WTC11 (cell line): Measurements from ENCODE around the gene PLEKHH1. TPM values are rescaled to one million over a fixed set of nuclear protein-coding genes. Genes with fewer than 3 reads are reported as not detected.

Experiments
- ATAC-seq: fragments of 200-7000 bp; cut with Tn5 transposase; 2 replicates; pipeline ENCODE4 v1.10.0; 2021; ENCODE audit warnings: mild to moderate bottlenecking, moderate library complexity
- CTCF ChIA-PET: fragments of 300-600 bp; sonication (Branson Sonifier 250); formaldehyde crosslinking; loops from one replicate; lab custom pipeline; 2021; ENCODE audit warnings: antibody characterized with exemption; lab: Charles Lee
- POLR2A ChIA-PET: fragments of 350-600 bp; sonication (Branson Sonifier 250); formaldehyde crosslinking; loops from one replicate; lab custom pipeline; 2021; ENCODE audit warnings: antibody characterized with exemption; lab: Charles Lee
- DNase-seq: peaks from one replicate; pipeline ENCODE4 v3.0.0; 2021; ENCODE audit warnings: low spot score
- H3K27ac Mint-ChIP-seq: 2 replicates; pipeline ENCODE4 v1.8.0; 2021; ENCODE audit warnings: mixed read lengths
- H3K27me3 Mint-ChIP-seq: 2 replicates; pipeline ENCODE4 v1.8.0; 2021; ENCODE audit warnings: low read depth, mild to moderate bottlenecking, moderate library complexity, mixed read lengths
- H3K36me3 Mint-ChIP-seq: 2 replicates; pipeline ENCODE4 v1.8.0; 2021; ENCODE audit warnings: mixed read lengths
- H3K4me1 Mint-ChIP-seq: 2 replicates; pipeline ENCODE4 v1.8.0; 2022; ENCODE audit warnings: mixed read lengths
- H3K4me3 Mint-ChIP-seq: 2 replicates; pipeline ENCODE4 v1.8.0; 2021; ENCODE audit warnings: mild to moderate bottlenecking, moderate library complexity, mixed read lengths
- H3K9me3 Mint-ChIP-seq: 2 replicates; pipeline ENCODE4 v1.8.0; 2021; ENCODE audit warnings: mixed read lengths
- AFF4 ChIP-seq: sonication (generic); formaldehyde crosslinking; IDR thresholded peaks from 2 replicates; pipeline ENCODE4 v1.8.1; 2023; ENCODE audit warnings: mild to moderate bottlenecking, missing genetic modification reagents, borderline replicate concordance
- AR ChIP-seq: fragments of 250-450 bp; sonication (Bioruptor Pico); IDR thresholded peaks from 2 replicates; pipeline ENCODE4 v1.9.0; 2021; ENCODE audit warnings: mild to moderate bottlenecking
- ARID4B ChIP-seq: sonication (generic); formaldehyde crosslinking; IDR thresholded peaks from 2 replicates; pipeline ENCODE4 v1.8.0; 2023; ENCODE audit warnings: missing genetic modification reagents, mild to moderate bottlenecking, borderline replicate concordance
- ELF4 ChIP-seq: sonication (generic); formaldehyde crosslinking; IDR thresholded peaks from 2 replicates; pipeline ENCODE4 v1.8.1; 2022; ENCODE audit warnings: low read depth, mild to moderate bottlenecking, moderate library complexity, missing genetic modification reagents
- FOXP4 ChIP-seq: sonication (generic); formaldehyde crosslinking; IDR thresholded peaks from 2 replicates; pipeline ENCODE4 v1.8.0; 2022; ENCODE audit warnings: mild to moderate bottlenecking, missing genetic modification reagents
- JAZF1 ChIP-seq: fragments of 250-450 bp; sonication (Bioruptor Pico); IDR thresholded peaks from 2 replicates; pipeline ENCODE4 v1.9.0; 2021; ENCODE audit warnings: moderate library complexity, mild to moderate bottlenecking, inconsistent platforms
- MLX ChIP-seq: sonication (generic); formaldehyde crosslinking; IDR thresholded peaks from 2 replicates; pipeline ENCODE4 v1.8.1; 2023; ENCODE audit warnings: mild to moderate bottlenecking, missing genetic modification reagents, moderate library complexity
- MXD4 ChIP-seq: fragments of 250-450 bp; sonication (Bioruptor Pico); IDR thresholded peaks from 2 replicates; pipeline ENCODE4 v1.8.0; 2021; ENCODE audit warnings: mild to moderate bottlenecking, moderate library complexity, borderline replicate concordance
- PREB ChIP-seq: sonication (generic); formaldehyde crosslinking; IDR thresholded peaks from 2 replicates; pipeline ENCODE4 v1.8.1; 2022; ENCODE audit warnings: mild to moderate bottlenecking, missing genetic modification reagents, moderate library complexity, borderline replicate concordance
- TEAD1 ChIP-seq: sonication (generic); formaldehyde crosslinking; IDR thresholded peaks from 2 replicates; pipeline ENCODE4 v1.8.0; 2022; ENCODE audit warnings: mild to moderate bottlenecking, missing genetic modification reagents
- ZBTB21 ChIP-seq: sonication (generic); formaldehyde crosslinking; IDR thresholded peaks from 2 replicates; pipeline ENCODE4 v1.8.1; 2023; ENCODE audit warnings: mild to moderate bottlenecking, missing genetic modification reagents, borderline replicate concordance
- total RNA-seq: library from RNA; stranded (reverse); gene quantifications from 3 replicates; pipeline ENCODE4 v1.2.3, GENCODE V29; 2021

Gene PLEKHH1
- total RNA-seq, 1 experiment from 2014 or later: 48.3 TPM

GRCh38 chr14:67538501-67538900, 5.4 kb downstream of the PLEKHH1 start:
- ChIA-PET CTCF (interaction anchor here (0.7 to 2.8 kb wide), 6 partner anchors 12 to 166 kb away, joined by 3 to 23 read pairs (median 4); no protein-coding TSS in a partner anchor), POLR2A (interaction anchor here (0.6 kb wide), 1 partner anchor 12 kb away, joined by 3 read pairs; no protein-coding TSS in a partner anchor)
- Mint-ChIP-seq H3K27me3 (no peaks in the 10 kb centered on the region), H3K4me3 (no peak overlapping the region), H3K36me3 (peaks cover 8% of the 10 kb centered on the region), H3K4me1 (peaks cover 62% of the 10 kb centered on the region), H3K27ac (peak overlapping the region; percentile 52), H3K9me3 (no peaks in the 10 kb centered on the region)
- no peak for TF ChIP-seq ZBTB21 (CRISPR knock-in tag)
- no peak for TF ChIP-seq MLX (CRISPR knock-in tag)
- TF ChIP-seq ELF4 (CRISPR knock-in tag): no peak
- TF ChIP-seq MXD4: no peak
- TF ChIP-seq AR: no peak
- no peak for TF ChIP-seq PREB (CRISPR knock-in tag)
- no peak for TF ChIP-seq ARID4B (CRISPR knock-in tag)
- TF ChIP-seq TEAD1: no peak
- TF ChIP-seq FOXP4: no peak
- no peak for TF ChIP-seq AFF4 (CRISPR knock-in tag)
- TF ChIP-seq JAZF1 (CRISPR knock-in tag): no peak
- ATAC-seq (no peak), DNase-seq (no peak)
